HepG2 (cell line): ENCODE measurements around the gene OPA3. TPM values are rescaled to one million over a fixed set of nuclear protein-coding genes. Genes with fewer than 3 reads are reported as not detected.

Experiments
- CREB1 ChIP-seq, 2 experiments: fragments of 450-650 bp in 1 of 2; IDR thresholded peaks; 2 replicates each; pipeline ENCODE4 v1.6.1; 2016 to 2017; ENCODE audit warnings: control low read depth in 1 of 2, mild to moderate bottlenecking in 1 of 2, missing compliant biosample characterization in 1 of 2, missing genetic modification characterization in 1 of 2
- DMTF1 ChIP-seq: sonication (generic); formaldehyde crosslinking; IDR thresholded peaks from 2 replicates; pipeline ENCODE4 v1.4.0; 2020; ENCODE audit warnings: mild to moderate bottlenecking, missing genetic modification reagents
- HOXA5 ChIP-seq: sonication (generic); formaldehyde crosslinking; IDR thresholded peaks from 2 replicates; pipeline ENCODE4 v1.4.0; 2020; ENCODE audit warnings: missing genetic modification reagents
- MIXL1 ChIP-seq: IDR thresholded peaks from 2 replicates; pipeline ENCODE4 v1.6.1; 2016
- SRF ChIP-seq: IDR thresholded peaks from 2 replicates; pipeline ENCODE4 v1.6.1; 2011; ENCODE audit warnings: mild to moderate bottlenecking, low read depth, low read length, moderate library complexity
- TAF1 ChIP-seq: sonication (generic); formaldehyde crosslinking; IDR thresholded peaks from 2 replicates; pipeline ENCODE4 v1.4.0; 2020; ENCODE audit warnings: missing genetic modification reagents
- TBP ChIP-seq: sonication (generic); formaldehyde crosslinking; IDR thresholded peaks from 2 replicates; pipeline ENCODE4 v1.5.0; 2020; ENCODE audit warnings: missing genetic modification reagents
- TFDP1 ChIP-seq: IDR thresholded peaks from 2 replicates; pipeline ENCODE4 v1.6.1; 2016; ENCODE audit warnings: missing compliant biosample characterization, missing genetic modification reagents, borderline replicate concordance
- THAP7 ChIP-seq: sonication (generic); formaldehyde crosslinking; IDR thresholded peaks from 2 replicates; pipeline ENCODE4 v1.8.1; 2023; ENCODE audit warnings: mild to moderate bottlenecking, missing genetic modification reagents
- ZC3H13 ChIP-seq: sonication (generic); formaldehyde crosslinking; IDR thresholded peaks from 2 replicates; pipeline ENCODE4 v1.8.1; 2023; ENCODE audit warnings: mild to moderate bottlenecking, missing genetic modification reagents, moderate library complexity
- ZFY ChIP-seq: sonication (generic); formaldehyde crosslinking; IDR thresholded peaks from 2 replicates; pipeline ENCODE4 v1.4.0; 2020; ENCODE audit warnings: missing genetic modification reagents
- ZNF235 ChIP-seq: sonication (generic); formaldehyde crosslinking; IDR thresholded peaks from 2 replicates; pipeline ENCODE4 v1.8.1; 2023; ENCODE audit warnings: mild to moderate bottlenecking, missing genetic modification reagents, borderline replicate concordance
- ZNF331 ChIP-seq: sonication (generic); formaldehyde crosslinking; IDR thresholded peaks from 2 replicates; pipeline ENCODE4 v1.4.0; 2020; ENCODE audit warnings: missing genetic modification reagents
- ZNF337 ChIP-seq: sonication (generic); formaldehyde crosslinking; IDR thresholded peaks from 2 replicates; pipeline ENCODE4 v1.5.1; 2020; ENCODE audit warnings: missing genetic modification reagents, low read depth, mild to moderate bottlenecking, borderline replicate concordance
- ZNF414 ChIP-seq: sonication (generic); formaldehyde crosslinking; IDR thresholded peaks from 2 replicates; pipeline ENCODE4 v1.5.0; 2020; ENCODE audit warnings: missing genetic modification reagents
- ZNF792 ChIP-seq: IDR thresholded peaks from 2 replicates; pipeline ENCODE4 v1.6.1; 2016
- polyA plus RNA-seq, 8 experiments: library from polyadenylated mRNA; depleted of rRNA in 3 of 8; stranded (reverse) in 7 of 8; unstranded in 1 of 8; fragments of >200 nt; fragmentation: Illumina TruSeq in 4 of 8; extraction: Trizol in 4 of 8; gene quantifications; 2 replicates each; pipeline versions ENCODE4 v1.2.1 to v1.2.3, GENCODE V29; 2011 to 2016; ENCODE audit warnings: low read depth in 4 of 8, missing spikeins in 1 of 8, mixed read lengths in 1 of 8; ENCODE audit not compliant: insufficient read depth in 1 of 8
- total RNA-seq, 5 experiments: library from RNA; depleted of rRNA; stranded (reverse); fragments of >200 nt; fragmentation: Illumina TruSeq; extraction: Trizol; gene quantifications; 2 replicates each; pipeline ENCODE4 v1.2.3, GENCODE V29; 2016; ENCODE audit warnings: low read depth in 1 of 5
- TF ChIP-seq, protein P1 (sequence below): IDR thresholded peaks from 2 replicates; pipeline ENCODE4 v1.6.1; 2016; ENCODE audit warnings: low read depth, missing genetic modification reagents, missing compliant biosample characterization

OPA3 gene
- total and polyA plus RNA-seq, 2 of the 13 experiments (the other 11 are each of a cell fraction or from before 2014, with no cell fraction given): 8.3 to 17.7 TPM

- TF ChIP-seq TFDP1 (CRISPR knock-in tag) (peak; percentile 23; the same call in 1 of the 2 replicates), ZNF331 (CRISPR knock-in tag) (peak; percentile 87), ZNF337 (CRISPR knock-in tag) (0 out of 2 replicates have a peak, but pooled peaks have one; percentile 29), TBP (CRISPR knock-in tag) (0 out of 2 replicates have a peak, but pooled peaks have one; percentile 28), DMTF1 (CRISPR knock-in tag) (no peak), ZC3H13 (peak; percentile 47; the same call in 1 of the 2 replicates), SRF (0 out of 2 replicates have a peak, but pooled peaks have one; percentile 9), THAP7 (CRISPR knock-in tag) (no peak), ZFY (CRISPR knock-in tag) (peak; percentile 43; the same call in 1 of the 2 replicates), MIXL1 (CRISPR knock-in tag) (peak; percentile 61; the same call in 1 of the 2 replicates), ZNF414 (CRISPR knock-in tag) (0 out of 2 replicates have a peak, but pooled peaks have one; percentile 21), HOXA5 (peak; percentile 85; the same call in 1 of the 2 replicates), TAF1 (CRISPR knock-in tag) (no peak), ZNF235 (CRISPR knock-in tag) (no peak), ZNF792 (CRISPR knock-in tag) (peak; percentile 86), CREB1 (IDR thresholded peaks at IDR 0.05) (0 out of 2 replicates have a peak, but pooled peaks have one; percentile 1), CREB1 (CRISPR knock-in tag; IDR thresholded peaks at IDR 0.05) (peak; percentile 82)
- TF ChIP-seq, protein P1, sequence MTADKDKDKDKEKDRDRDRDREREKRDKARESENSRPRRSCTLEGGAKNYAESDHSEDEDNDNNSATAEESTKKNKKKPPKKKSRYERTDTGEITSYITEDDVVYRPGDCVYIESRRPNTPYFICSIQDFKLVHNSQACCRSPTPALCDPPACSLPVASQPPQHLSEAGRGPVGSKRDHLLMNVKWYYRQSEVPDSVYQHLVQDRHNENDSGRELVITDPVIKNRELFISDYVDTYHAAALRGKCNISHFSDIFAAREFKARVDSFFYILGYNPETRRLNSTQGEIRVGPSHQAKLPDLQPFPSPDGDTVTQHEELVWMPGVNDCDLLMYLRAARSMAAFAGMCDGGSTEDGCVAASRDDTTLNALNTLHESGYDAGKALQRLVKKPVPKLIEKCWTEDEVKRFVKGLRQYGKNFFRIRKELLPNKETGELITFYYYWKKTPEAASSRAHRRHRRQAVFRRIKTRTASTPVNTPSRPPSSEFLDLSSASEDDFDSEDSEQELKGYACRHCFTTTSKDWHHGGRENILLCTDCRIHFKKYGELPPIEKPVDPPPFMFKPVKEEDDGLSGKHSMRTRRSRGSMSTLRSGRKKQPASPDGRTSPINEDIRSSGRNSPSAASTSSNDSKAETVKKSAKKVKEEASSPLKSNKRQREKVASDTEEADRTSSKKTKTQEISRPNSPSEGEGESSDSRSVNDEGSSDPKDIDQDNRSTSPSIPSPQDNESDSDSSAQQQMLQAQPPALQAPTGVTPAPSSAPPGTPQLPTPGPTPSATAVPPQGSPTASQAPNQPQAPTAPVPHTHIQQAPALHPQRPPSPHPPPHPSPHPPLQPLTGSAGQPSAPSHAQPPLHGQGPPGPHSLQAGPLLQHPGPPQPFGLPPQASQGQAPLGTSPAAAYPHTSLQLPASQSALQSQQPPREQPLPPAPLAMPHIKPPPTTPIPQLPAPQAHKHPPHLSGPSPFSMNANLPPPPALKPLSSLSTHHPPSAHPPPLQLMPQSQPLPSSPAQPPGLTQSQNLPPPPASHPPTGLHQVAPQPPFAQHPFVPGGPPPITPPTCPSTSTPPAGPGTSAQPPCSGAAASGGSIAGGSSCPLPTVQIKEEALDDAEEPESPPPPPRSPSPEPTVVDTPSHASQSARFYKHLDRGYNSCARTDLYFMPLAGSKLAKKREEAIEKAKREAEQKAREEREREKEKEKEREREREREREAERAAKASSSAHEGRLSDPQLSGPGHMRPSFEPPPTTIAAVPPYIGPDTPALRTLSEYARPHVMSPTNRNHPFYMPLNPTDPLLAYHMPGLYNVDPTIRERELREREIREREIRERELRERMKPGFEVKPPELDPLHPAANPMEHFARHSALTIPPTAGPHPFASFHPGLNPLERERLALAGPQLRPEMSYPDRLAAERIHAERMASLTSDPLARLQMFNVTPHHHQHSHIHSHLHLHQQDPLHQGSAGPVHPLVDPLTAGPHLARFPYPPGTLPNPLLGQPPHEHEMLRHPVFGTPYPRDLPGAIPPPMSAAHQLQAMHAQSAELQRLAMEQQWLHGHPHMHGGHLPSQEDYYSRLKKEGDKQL (CRISPR knock-in tag): peak; percentile 6; the same call in 1 of the 2 replicates
Observed at GRCh38 chr19:45478454-45479238, 106.0 kb downstream of the OPA3 start (continued).
